ENCODE measurements around the gene STAB2.
A peak's percentile ranks its signal among the peaks of the same experiment; 100 is the strongest.

Gene STAB2

DNA sequence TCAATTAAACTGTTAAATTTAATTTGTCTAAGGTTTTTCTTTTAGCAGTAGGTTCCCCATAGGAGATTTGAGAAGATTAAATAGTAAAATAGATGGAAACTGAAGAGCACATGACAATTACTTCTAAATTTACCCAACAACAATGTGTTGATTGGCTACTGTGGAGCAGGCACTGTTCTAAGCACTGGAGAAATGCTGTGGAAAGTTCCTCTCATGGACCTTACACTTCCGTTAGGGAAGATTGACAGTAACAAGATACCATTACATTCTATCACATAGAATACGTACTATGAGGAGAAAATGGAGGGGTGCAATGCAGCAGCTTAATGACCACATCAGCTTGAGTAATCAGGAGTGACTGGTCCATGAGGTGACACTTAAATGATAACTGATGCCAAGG is 8.1 kb upstream of the STAB2 start:
- DNase-seq (ENCODE audit: low spot score), result no peak
- TF ChIP-seq, protein P1, sequence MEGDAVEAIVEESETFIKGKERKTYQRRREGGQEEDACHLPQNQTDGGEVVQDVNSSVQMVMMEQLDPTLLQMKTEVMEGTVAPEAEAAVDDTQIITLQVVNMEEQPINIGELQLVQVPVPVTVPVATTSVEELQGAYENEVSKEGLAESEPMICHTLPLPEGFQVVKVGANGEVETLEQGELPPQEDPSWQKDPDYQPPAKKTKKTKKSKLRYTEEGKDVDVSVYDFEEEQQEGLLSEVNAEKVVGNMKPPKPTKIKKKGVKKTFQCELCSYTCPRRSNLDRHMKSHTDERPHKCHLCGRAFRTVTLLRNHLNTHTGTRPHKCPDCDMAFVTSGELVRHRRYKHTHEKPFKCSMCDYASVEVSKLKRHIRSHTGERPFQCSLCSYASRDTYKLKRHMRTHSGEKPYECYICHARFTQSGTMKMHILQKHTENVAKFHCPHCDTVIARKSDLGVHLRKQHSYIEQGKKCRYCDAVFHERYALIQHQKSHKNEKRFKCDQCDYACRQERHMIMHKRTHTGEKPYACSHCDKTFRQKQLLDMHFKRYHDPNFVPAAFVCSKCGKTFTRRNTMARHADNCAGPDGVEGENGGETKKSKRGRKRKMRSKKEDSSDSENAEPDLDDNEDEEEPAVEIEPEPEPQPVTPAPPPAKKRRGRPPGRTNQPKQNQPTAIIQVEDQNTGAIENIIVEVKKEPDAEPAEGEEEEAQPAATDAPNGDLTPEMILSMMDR (IDR thresholded peaks at IDR 0.05; ENCODE audit: poor library complexity, severe bottlenecking), result no peak
- ATAC-seq (ENCODE audit: low read depth), result no peak

GRCh38 chr12:103580026-103580425 is 7.0 kb upstream of the STAB2 start:
- Histone ChIP-seq H3K4me1 (ENCODE audit: insufficient read depth, poor library complexity, severe bottlenecking) (peaks cover 18% of the 10 kb centered on the region), H3K4me3 (ENCODE audit: severe bottlenecking) (no peak overlapping the region), H3K27me3 (ENCODE audit: insufficient read depth, poor library complexity, severe bottlenecking) (no peaks in the 10 kb centered on the region), H3K27ac (ENCODE audit: poor library complexity, severe bottlenecking) (peak overlapping the region; percentile 5), H3K9me3 (ENCODE audit: severe bottlenecking) (no peaks in the 10 kb centered on the region), H3K36me3 (ENCODE audit: low read depth) (no peaks in the 10 kb centered on the region)
- ATAC-seq (ENCODE audit: low read depth) (peak; percentile 45; the same call in 2 of the 3 replicates), DNase-seq (ENCODE audit: low spot score) (no peak)
- TF ChIP-seq, protein P1 (IDR thresholded peaks at IDR 0.05; ENCODE audit: poor library complexity, severe bottlenecking), result no peak

More for the DNA sequence above, 8.1 kb upstream of the STAB2 start:
- Histone ChIP-seq H3K27ac (ENCODE audit: poor library complexity, severe bottlenecking) (no peak overlapping the region), H3K9me3 (ENCODE audit: severe bottlenecking) (no peaks in the 10 kb centered on the region), H3K4me1 (ENCODE audit: insufficient read depth, poor library complexity, severe bottlenecking) (peaks cover 18% of the 10 kb centered on the region), H3K36me3 (ENCODE audit: low read depth) (no peaks in the 10 kb centered on the region), H3K4me3 (ENCODE audit: severe bottlenecking) (no peak overlapping the region), H3K27me3 (ENCODE audit: insufficient read depth, poor library complexity, severe bottlenecking) (no peaks in the 10 kb centered on the region)

DNA sequence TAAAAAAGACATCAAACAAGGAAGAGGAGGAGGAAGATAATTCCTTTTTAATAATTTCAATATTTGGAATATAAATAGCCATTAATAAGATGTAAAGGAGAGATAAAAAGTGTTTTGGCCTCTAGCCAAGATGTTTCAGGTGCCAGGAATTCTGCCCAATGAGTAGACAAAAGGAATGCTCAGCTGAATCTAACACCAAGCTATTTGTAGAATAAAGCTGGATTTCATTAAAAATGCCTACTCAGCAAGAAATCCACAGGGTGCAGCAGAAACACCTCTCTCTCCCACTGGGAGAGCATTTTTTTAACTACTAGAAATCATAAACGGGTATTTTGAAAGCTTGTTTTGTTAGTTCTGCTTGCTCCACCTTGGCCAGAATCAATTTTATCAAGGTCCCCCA is 4.1 kb upstream of the STAB2 start:
- Histone ChIP-seq H3K9me3 (ENCODE audit: severe bottlenecking) (no peaks in the 10 kb centered on the region), H3K4me1 (ENCODE audit: insufficient read depth, poor library complexity, severe bottlenecking) (peaks cover 18% of the 10 kb centered on the region), H3K4me3 (ENCODE audit: severe bottlenecking) (no peak overlapping the region), H3K27ac (ENCODE audit: poor library complexity, severe bottlenecking) (no peak overlapping the region), H3K36me3 (ENCODE audit: low read depth) (no peaks in the 10 kb centered on the region), H3K27me3 (ENCODE audit: insufficient read depth, poor library complexity, severe bottlenecking) (no peaks in the 10 kb centered on the region)
- no peak for DNase-seq (ENCODE audit: low spot score)
- ATAC-seq (ENCODE audit: low read depth), result peak; percentile 70; the same call in 2 of the 3 replicates
- TF ChIP-seq, protein P1 (IDR thresholded peaks at IDR 0.05; ENCODE audit: poor library complexity, severe bottlenecking), result no peak

DNA sequence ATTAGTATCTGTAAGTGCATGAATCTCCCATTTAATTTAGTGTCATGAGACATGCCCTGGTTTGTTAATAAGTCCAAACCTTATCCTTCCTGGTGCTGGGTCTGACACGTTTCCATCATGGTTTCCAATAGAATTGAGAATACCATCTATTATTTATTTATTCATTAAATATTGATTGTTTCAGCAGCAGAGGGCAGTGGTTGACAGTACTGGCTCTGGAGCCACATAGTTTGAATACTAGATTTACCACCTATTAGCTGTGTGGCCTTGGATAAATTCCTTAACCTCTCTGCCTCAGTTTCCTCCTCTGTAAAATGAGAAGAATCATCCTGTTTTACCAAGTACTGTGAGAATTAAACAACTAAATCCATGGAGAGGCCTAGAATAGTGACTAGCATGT is 941 bp upstream of the STAB2 start:
- ATAC-seq (ENCODE audit: low read depth) (no peak), DNase-seq (ENCODE audit: low spot score) (no peak)
- Histone ChIP-seq H3K27me3 (ENCODE audit: insufficient read depth, poor library complexity, severe bottlenecking) (no peaks in the 10 kb centered on the region), H3K4me3 (ENCODE audit: severe bottlenecking) (no peak overlapping the region), H3K4me1 (ENCODE audit: insufficient read depth, poor library complexity, severe bottlenecking) (peaks cover 13% of the 10 kb centered on the region), H3K9me3 (ENCODE audit: severe bottlenecking) (no peaks in the 10 kb centered on the region), H3K36me3 (ENCODE audit: low read depth) (no peaks in the 10 kb centered on the region), H3K27ac (ENCODE audit: poor library complexity, severe bottlenecking) (no peak overlapping the region)
- TF ChIP-seq, protein P1 (IDR thresholded peaks at IDR 0.05; ENCODE audit: poor library complexity, severe bottlenecking), result peak; percentile 44

GRCh38 chr12:103588680-103589079 is 1.6 kb downstream of the STAB2 start:
- H3K27me3 ChIP-seq (ENCODE audit: insufficient read depth, poor library complexity, severe bottlenecking), result no peaks in the 10 kb centered on the region
- ATAC-seq (ENCODE audit: low read depth), result no peak
- no peaks in the 10 kb centered on the region for H3K36me3 ChIP-seq (ENCODE audit: low read depth)
- TF ChIP-seq, protein P1 (IDR thresholded peaks at IDR 0.05; ENCODE audit: poor library complexity, severe bottlenecking), result no peak
- H3K4me1 ChIP-seq (ENCODE audit: insufficient read depth, poor library complexity, severe bottlenecking), result no peaks in the 10 kb centered on the region
- H3K4me3 ChIP-seq (ENCODE audit: severe bottlenecking), result no peak overlapping the region
- H3K27ac ChIP-seq (ENCODE audit: poor library complexity, severe bottlenecking), result no peak overlapping the region
- no peak for DNase-seq (ENCODE audit: low spot score)
- H3K9me3 ChIP-seq (ENCODE audit: severe bottlenecking), result no peaks in the 10 kb centered on the region

Measured in RWPE2 (cell line).